Gastrocnemius medialis (tissue), 4 donors: ENCODE data around the gene PLIN4. TPM values are rescaled to one million over a fixed set of nuclear protein-coding genes. Genes with fewer than 3 reads are reported as not detected.

Experiments
- ATAC-seq, 2 donors: fragments of 150-250 bp; one replicate each; pipeline ENCODE4 v1.9.1; 2016
- DNase-seq, 2 donors: peaks; one replicate each; pipeline ENCODE4 v3.0.0-alpha.2; 2019
- H3K27ac ChIP-seq, 4 donors: fragments of 200-600 bp; sonication (generic); 1 replicate in 1 of 4; 2 replicates in 3 of 4; pipeline ENCODE4 v1.5.1; 2016 to 2018; ENCODE audit warnings: mild to moderate bottlenecking in 2 of 4, moderate library complexity in 1 of 4
- H3K27me3 ChIP-seq, 3 donors: fragments of 200-600 bp; sonication (generic) in 2 of 3; 1 replicate in 1 of 3; 2 replicates in 2 of 3; pipeline versions ENCODE4 v1.5.1 to v1.6.0; 2016 to 2019; ENCODE audit warnings: mild to moderate bottlenecking in 1 of 3, moderate library complexity in 1 of 3
- H3K36me3 ChIP-seq, 2 donors: fragments of 200-600 bp; sonication (generic) in 1 of 2; one replicate each; pipeline ENCODE4 v1.5.1; 2017 to 2018
- H3K4me1 ChIP-seq, 2 donors: fragments of 200-600 bp; sonication (generic) in 1 of 2; one replicate each; pipeline ENCODE4 v1.5.1; 2016 to 2017; ENCODE audit warnings: mild to moderate bottlenecking in 2 of 2
- H3K4me3 ChIP-seq, 4 donors: fragments of 200-600 bp; sonication (generic) in 3 of 4; 1 replicate in 1 of 4; 2 replicates in 3 of 4; pipeline ENCODE4 v1.5.1; 2016 to 2019; ENCODE audit warnings: mild to moderate bottlenecking in 2 of 4
- H3K9me3 ChIP-seq, 3 donors: fragments of 200-600 bp; sonication (generic) in 2 of 3; 1 replicate in 1 of 3; 2 replicates in 2 of 3; pipeline ENCODE4 v1.5.1; 2016 to 2019
- CTCF ChIP-seq, 5 experiments: fragments of 450-650 bp in 3 of 5; fragments of 200-600 bp in 2 of 5; sonication (generic) in 2 of 5; IDR thresholded peaks in 4 of 5; conservative IDR thresholded peaks in 1 of 5; 1 replicate in 4 of 5; 2 replicates in 1 of 5; pipeline ENCODE4 v1.5.1; 2016 to 2019; ENCODE audit warnings: antibody characterized with exemption in 5 of 5, mild to moderate bottlenecking in 3 of 5, moderate library complexity in 3 of 5
- POLR2A ChIP-seq, 2 donors: fragments of 450-650 bp; IDR thresholded peaks; one replicate each; pipeline ENCODE4 v1.6.1; 2017; ENCODE audit warnings: antibody characterized with exemption in 2 of 2, mild to moderate bottlenecking in 2 of 2, moderate library complexity in 2 of 2
- in situ Hi-C, 4 donors: fragments of 200-750 bp; cut with MboI; loops; one replicate each; pipeline versions ENCODE4 v1.15.0 to v1.8.0; 2017; ENCODE audit warnings: low sequenced_read_pairs in 4 of 4
- intact Hi-C: fragments of 100-400 bp; cut with DNase I; formaldehyde crosslinking; loops from one replicate; pipeline ENCODE4 v1.15.1; 2023; ENCODE audit warnings: low total_unique reads
- total RNA-seq, 4 donors: library from RNA; depleted of rRNA; stranded (reverse); fragments of >200 nt; gene quantifications; one replicate each; pipeline versions ENCODE4 v1.1.0 to v1.2.3, GENCODE V29; 2016

Gene PLIN4
- total RNA-seq, 4 donors from 2014 or later, result 79.6 to 282 (median 152) TPM

DNA sequence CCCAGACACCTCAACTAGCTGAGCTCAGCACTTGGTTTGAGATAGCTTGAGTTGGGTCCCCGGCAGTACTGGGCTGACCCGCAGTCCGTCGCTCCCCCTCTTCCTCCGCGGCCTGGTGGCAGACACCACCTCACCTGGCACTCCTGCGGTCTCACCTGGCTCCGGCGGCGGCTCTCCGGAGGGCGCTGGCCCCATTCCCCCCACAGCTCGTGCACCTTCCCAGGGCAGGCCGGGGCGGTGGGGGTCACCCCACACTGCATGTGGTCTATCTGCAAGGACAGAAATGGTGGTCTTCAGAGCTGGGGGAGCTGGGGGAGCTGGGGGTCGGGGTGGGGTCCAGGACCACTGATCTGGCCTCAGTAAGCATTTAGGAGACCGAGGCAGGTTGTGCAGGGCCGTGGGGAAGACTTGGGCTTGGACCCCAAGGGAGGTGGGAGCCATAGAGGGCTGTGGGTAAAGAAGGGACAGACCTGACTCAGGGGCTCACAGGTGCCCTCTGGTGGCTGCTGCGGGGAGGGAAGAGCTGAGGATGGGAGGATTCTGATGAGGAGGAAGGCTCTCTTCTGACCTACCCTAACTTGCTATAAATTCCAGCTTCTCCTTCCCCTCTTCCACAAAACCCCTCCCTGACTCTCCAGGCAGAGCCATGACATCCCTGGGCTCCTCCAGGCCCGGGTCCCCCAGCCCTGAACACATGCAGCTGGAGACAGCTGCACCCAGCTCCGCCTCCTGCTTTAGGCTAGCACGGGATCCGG, 6.7 kb upstream of the PLIN4 start:
- ATAC-seq (peak in 1 of 2 donors; percentile 36), DNase-seq (peak in 1 of 2 donors; percentile 50)
- H3K4me1 ChIP-seq, result no peaks in the 10 kb centered on the region
- peak overlapping the region in 2 of 4 donors; percentile 22 to 33 for H3K27ac ChIP-seq
- no peak overlapping the region for H3K4me3 ChIP-seq
- no peaks in the 10 kb centered on the region for H3K27me3 ChIP-seq
- no peak for TF ChIP-seq POLR2A (IDR thresholded peaks at IDR 0.05)
- TF ChIP-seq CTCF (IDR thresholded peaks at IDR 0.05 in 4 of 5, conservative IDR thresholded peaks at IDR 0.05 in 1 of 5), result peak; percentile 35 to 80 (median 70)
- H3K9me3 ChIP-seq, result no peaks in the 10 kb centered on the region
- intact Hi-C loops, result no loop called here
- in situ Hi-C loops, result no loop called here
- H3K36me3 ChIP-seq, result no peaks in the 10 kb centered on the region

GRCh38 chr19:4523306-4524110, 5.2 kb upstream of the PLIN4 start:
- in situ Hi-C loops, result no loop called here
- DNase-seq, result peak; percentile 35 to 70
- TF ChIP-seq POLR2A (IDR thresholded peaks at IDR 0.05), result no peak
- peak; percentile 26 to 87 (median 73) for TF ChIP-seq CTCF (IDR thresholded peaks at IDR 0.05 in 4 of 5, conservative IDR thresholded peaks at IDR 0.05 in 1 of 5)
- Histone ChIP-seq H3K27ac (peak overlapping the region; percentile 43 to 97 (median 68)), H3K4me3 (no peak overlapping the region), H3K27me3 (no peaks in the 10 kb centered on the region), H3K9me3 (no peaks in the 10 kb centered on the region), H3K4me1 (peaks cover 11 to 13% of the 10 kb centered on the region in 2 donors), H3K36me3 (no peaks in the 10 kb centered on the region)
- intact Hi-C loops, result loop anchor here (1.0 kb wide), 1 partner anchor 35 kb away; no protein-coding TSS in a partner anchor
- peak in 1 of 2 donors; percentile 14 for ATAC-seq

DNA sequence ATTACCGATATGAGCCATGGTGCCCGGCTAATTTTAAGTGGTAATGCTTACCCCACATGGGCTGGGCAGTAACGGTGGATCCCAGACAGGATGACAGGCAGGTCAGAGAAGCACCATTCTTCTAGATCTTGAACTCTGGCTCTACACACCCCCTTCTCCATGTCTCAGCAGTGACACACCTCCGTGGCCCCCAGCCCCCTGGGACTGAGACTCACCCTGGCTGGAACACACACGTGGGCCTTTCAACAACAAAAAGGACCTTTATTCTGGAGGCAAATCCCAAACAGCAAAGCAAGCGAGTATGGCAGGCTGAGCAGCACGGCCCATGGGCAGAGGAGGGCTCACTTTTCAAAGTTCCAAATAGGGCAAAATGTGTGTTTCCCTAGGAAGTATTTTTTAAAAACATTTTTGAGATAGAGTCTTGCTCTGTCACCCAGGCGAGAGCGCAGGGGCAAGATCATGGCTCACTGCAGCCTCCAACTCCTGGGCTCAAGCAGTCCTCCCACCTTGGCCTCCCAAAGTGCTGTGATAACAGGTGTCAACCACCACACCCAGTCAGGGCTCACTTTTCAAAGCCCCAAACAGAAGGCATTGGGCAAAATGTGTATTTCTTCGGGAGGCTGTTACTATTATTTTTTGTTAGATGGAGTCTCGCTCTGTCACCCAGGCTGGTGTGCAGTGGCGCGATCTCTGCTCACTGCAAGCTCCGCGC, 4.2 kb upstream of the PLIN4 start:
- in situ Hi-C loops (no loop called here), intact Hi-C loops (loop anchor here (1.0 kb wide), 1 partner anchor 36 kb away; no protein-coding TSS in a partner anchor)
- no peak overlapping the region for H3K4me3 ChIP-seq
- H3K36me3 ChIP-seq, result no peaks in the 10 kb centered on the region
- H3K4me1 ChIP-seq, result peaks cover 14 to 21% of the 10 kb centered on the region in 2 donors
- DNase-seq (no peak), ATAC-seq (no peak)
- no peaks in the 10 kb centered on the region for H3K9me3 ChIP-seq
- TF ChIP-seq POLR2A (IDR thresholded peaks at IDR 0.05), result no peak
- no peak for TF ChIP-seq CTCF (IDR thresholded peaks at IDR 0.05 in 4 of 5, conservative IDR thresholded peaks at IDR 0.05 in 1 of 5)
- H3K27ac ChIP-seq, result peak overlapping the region; percentile 43 to 99 (median 76)
- H3K27me3 ChIP-seq, result no peaks in the 10 kb centered on the region

- Histone ChIP-seq H3K27ac (peak overlapping the region; percentile 32 to 99 (median 76)), H3K4me3 (no peak overlapping the region), H3K4me1 (peaks cover 14 to 26% of the 10 kb centered on the region in 2 donors), H3K27me3 (no peaks in the 10 kb centered on the region), H3K36me3 (no peaks in the 10 kb centered on the region), H3K9me3 (no peaks in the 10 kb centered on the region)
- TF ChIP-seq CTCF (IDR thresholded peaks at IDR 0.05 in 4 of 5, conservative IDR thresholded peaks at IDR 0.05 in 1 of 5) (no peak), POLR2A (IDR thresholded peaks at IDR 0.05) (no peak)
- ATAC-seq (no peak), DNase-seq (no peak)
- intact Hi-C loops, result no loop called here
- in situ Hi-C loops, result no loop called here
Measured at GRCh38 chr19:4521888-4522242, 3.6 kb upstream of the PLIN4 start.
